NB4 (cell line): ENCODE measurements around the gene GARIN1A.

Source experiments
- MYC ChIP-seq: IDR thresholded peaks from 2 replicates; pipeline ENCODE4 v1.6.1; 2011; ENCODE audit warnings: low read depth, low read length
- POLR2A ChIP-seq: IDR thresholded peaks from 2 replicates; pipeline ENCODE4 v1.6.1; 2011; ENCODE audit warnings: mild to moderate bottlenecking; ENCODE audit not compliant: insufficient read length; ENCODE audit errors: extremely low read depth
- TF ChIP-seq, protein P1 (sequence below): IDR thresholded peaks from 2 replicates; pipeline ENCODE4 v1.6.1; 2011; ENCODE audit warnings: low read depth, low read length
- TF ChIP-seq, protein P2 (sequence below): IDR thresholded peaks from one replicate; pipeline ENCODE4 v1.5.1; 2012; ENCODE audit warnings: low read depth, low read length

DNA sequence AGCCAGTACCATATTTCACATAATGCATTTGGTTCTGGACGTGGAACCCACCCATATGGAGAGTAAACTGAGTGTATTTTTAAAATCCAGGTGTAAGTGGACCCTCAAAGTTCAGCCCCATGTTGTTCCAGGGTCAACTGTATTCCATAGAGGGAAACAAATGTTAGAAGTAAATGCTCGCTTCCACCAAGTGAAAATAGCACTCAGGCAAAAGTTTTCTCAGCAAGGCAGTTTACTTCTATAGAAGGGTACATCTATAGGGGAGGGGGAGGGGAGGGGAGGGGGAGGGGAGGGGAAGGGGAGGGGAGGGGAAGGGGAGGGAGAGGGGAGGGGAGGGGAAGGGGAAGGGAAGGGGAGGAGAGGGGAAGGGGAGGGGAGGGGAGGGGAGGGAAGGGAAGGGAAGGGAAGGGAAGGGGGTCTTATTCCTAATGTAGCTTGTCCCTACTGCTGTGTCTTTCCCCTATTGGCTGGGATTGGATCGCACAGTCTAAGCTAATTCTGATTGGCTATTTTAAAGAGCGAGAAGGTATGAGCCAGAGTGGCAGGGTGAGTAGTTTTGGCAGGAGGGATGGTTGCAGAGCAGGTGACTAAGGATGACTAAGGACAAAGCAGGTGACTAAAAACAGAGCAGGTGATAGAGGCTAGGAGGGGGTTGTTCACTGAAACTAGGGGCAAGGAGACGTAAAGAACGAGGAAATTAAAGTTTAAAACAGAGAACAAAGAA is 29.1 kb downstream of the GARIN1A start:
- TF ChIP-seq, protein P1, sequence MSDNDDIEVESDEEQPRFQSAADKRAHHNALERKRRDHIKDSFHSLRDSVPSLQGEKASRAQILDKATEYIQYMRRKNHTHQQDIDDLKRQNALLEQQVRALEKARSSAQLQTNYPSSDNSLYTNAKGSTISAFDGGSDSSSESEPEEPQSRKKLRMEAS, result no peak
- TF ChIP-seq POLR2A (no peak), MYC (no peak)
- TF ChIP-seq, protein P2, sequence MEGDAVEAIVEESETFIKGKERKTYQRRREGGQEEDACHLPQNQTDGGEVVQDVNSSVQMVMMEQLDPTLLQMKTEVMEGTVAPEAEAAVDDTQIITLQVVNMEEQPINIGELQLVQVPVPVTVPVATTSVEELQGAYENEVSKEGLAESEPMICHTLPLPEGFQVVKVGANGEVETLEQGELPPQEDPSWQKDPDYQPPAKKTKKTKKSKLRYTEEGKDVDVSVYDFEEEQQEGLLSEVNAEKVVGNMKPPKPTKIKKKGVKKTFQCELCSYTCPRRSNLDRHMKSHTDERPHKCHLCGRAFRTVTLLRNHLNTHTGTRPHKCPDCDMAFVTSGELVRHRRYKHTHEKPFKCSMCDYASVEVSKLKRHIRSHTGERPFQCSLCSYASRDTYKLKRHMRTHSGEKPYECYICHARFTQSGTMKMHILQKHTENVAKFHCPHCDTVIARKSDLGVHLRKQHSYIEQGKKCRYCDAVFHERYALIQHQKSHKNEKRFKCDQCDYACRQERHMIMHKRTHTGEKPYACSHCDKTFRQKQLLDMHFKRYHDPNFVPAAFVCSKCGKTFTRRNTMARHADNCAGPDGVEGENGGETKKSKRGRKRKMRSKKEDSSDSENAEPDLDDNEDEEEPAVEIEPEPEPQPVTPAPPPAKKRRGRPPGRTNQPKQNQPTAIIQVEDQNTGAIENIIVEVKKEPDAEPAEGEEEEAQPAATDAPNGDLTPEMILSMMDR, result no peak
